Transverse colon (tissue), 4 donors: ENCODE measurements around the gene IMMP2L. TPM values are rescaled to one million over a fixed set of nuclear protein-coding genes. Genes with fewer than 3 reads are reported as not detected.
"Not testable (repeated sequence)": the region's sequence is repeated elsewhere in the genome, so short reads cannot be mapped to it uniquely, and the experiment has no call there.

ENCODE experiments used
- DNase-seq: peaks from one replicate; pipeline ENCODE4 v3.0.0-alpha.2; 2019
- H3K27ac ChIP-seq, 4 donors: fragments of 200-600 bp; sonication (generic); 2 replicates each; pipeline ENCODE4 v1.5.1; 2016 to 2018; ENCODE audit warnings: inconsistent platforms in 4 of 4
- H3K27me3 ChIP-seq: fragments of 200-600 bp; sonication (generic); 2 replicates; pipeline ENCODE4 v1.5.1; 2017; ENCODE audit warnings: inconsistent platforms
- H3K36me3 ChIP-seq, 4 donors: fragments of 200-600 bp; sonication (generic); 2 replicates each; pipeline ENCODE4 v1.5.1; 2017 to 2019; ENCODE audit warnings: inconsistent platforms in 4 of 4
- H3K4me1 ChIP-seq, 4 donors: fragments of 200-600 bp; sonication (generic); 2 replicates each; pipeline ENCODE4 v1.5.1; 2017 to 2020; ENCODE audit warnings: inconsistent platforms in 4 of 4
- H3K4me3 ChIP-seq, 4 donors: fragments of 200-600 bp; sonication (generic); 1 replicate in 1 of 4; 2 replicates in 3 of 4; pipeline versions ENCODE4 v1.5.1 to v1.6.1; 2017 to 2019; ENCODE audit warnings: inconsistent platforms in 4 of 4
- H3K9me3 ChIP-seq, 2 donors: fragments of 200-600 bp; sonication (generic); 2 replicates each; pipeline ENCODE4 v1.5.1; 2017 to 2019; ENCODE audit warnings: inconsistent platforms in 2 of 2
- CTCF ChIP-seq, 5 experiments: fragments of 200-600 bp in 3 of 5; fragments of 450-650 bp in 2 of 5; sonication (generic) in 3 of 5; IDR thresholded peaks; 1 replicate in 2 of 5; 2 replicates in 3 of 5; pipeline ENCODE4 v1.5.1; 2016 to 2017; ENCODE audit warnings: antibody characterized with exemption in 5 of 5, inconsistent platforms in 3 of 5, mild to moderate bottlenecking in 2 of 5, moderate library complexity in 1 of 5
- EP300 ChIP-seq: sonication (generic); formaldehyde crosslinking; IDR thresholded peaks from one replicate; pipeline ENCODE4 v1.6.1; 2017; ENCODE audit warnings: antibody characterized with exemption, low read depth
- POLR2A ChIP-seq: fragments of 450-650 bp; IDR thresholded peaks from one replicate; pipeline ENCODE4 v1.6.1; 2016; ENCODE audit warnings: antibody characterized with exemption, mild to moderate bottlenecking, moderate library complexity
- POLR2AphosphoS5 ChIP-seq, 3 donors: sonication (generic); formaldehyde crosslinking; IDR thresholded peaks; one replicate each; pipeline ENCODE4 v1.6.1; 2016; ENCODE audit warnings: antibody characterized with exemption in 3 of 3
- WGBS, 2 donors: methylation state at CpG; one replicate each; pipeline ENCODE4 v1.1.5; 2018; ENCODE audit warnings: low coverage in 1 of 2; 5-methylcytosine and 5-hydroxymethylcytosine counted together
- in situ Hi-C, 4 donors: fragments of 200-750 bp; cut with MboI; loops; one replicate each; pipeline versions ENCODE4 v1.15.0 to v1.15.1; 2017; ENCODE audit warnings: low sequenced_read_pairs in 3 of 4, low pct_ligation_motif_present in 1 of 4, low pct_unique_long_range_greater_than_20kb in 1 of 4
- intact Hi-C: fragments of 100-400 bp; cut with DNase I; formaldehyde crosslinking; loops from one replicate; pipeline ENCODE4 v1.15.1; 2023; ENCODE audit warnings: low total_unique reads
- total RNA-seq, 4 donors: library from RNA; depleted of rRNA; stranded (reverse); fragments of >200 nt; gene quantifications; one replicate each; pipeline ENCODE4 v1.1.0, GENCODE V29; 2016

Gene IMMP2L
- total RNA-seq, 4 donors from 2014 or later = 8.6 to 69.6 (median 10.9) TPM

DNA sequence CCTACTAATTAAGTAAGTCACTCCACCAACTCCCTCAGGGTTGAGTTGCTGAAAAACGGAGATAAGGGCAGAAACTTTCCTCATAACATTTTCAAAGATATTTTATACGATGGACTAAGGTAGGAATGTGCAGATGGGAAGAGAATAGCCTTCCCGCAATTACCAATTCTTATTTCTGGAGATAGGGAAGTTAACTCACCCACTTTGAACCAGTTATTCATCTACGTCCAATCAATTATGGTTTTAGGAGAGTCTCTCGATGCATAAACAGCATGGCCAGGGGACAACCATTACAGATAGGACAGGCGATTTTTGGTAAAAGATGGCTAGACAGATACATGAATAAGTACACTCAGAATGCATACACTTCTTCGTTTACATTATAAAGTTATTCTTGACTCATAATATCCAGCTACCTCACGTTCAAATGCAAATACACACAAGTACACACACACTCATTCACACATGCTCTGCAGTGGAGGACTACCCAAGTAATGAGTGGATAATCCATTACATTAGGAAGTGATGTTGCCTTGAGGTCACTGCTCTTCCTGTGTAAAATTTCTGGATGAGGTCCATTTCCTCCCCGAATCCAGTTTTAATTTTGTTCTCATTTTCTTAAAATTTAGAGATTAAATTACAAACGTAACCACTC is 25.2 kb upstream of the IMMP2L start:
- intact Hi-C loops = no loop called here
- no peaks in the 10 kb centered on the region for H3K36me3 ChIP-seq
- 79 to 86% methylated on average over 10 of the region's 10 CpGs for WGBS, 2 donors
- H3K27ac ChIP-seq = no peak overlapping the region
- in situ Hi-C loops = no loop called here
- no peak overlapping the region for H3K4me3 ChIP-seq
- H3K27me3 ChIP-seq = no peaks in the 10 kb centered on the region
- no peaks in the 10 kb centered on the region for H3K4me1 ChIP-seq
- no peak for DNase-seq
- H3K9me3 ChIP-seq = no peaks in the 10 kb centered on the region
- TF ChIP-seq CTCF (IDR thresholded peaks at IDR 0.05) (no peak), EP300 (no peak), POLR2A (no peak), POLR2AphosphoS5 (IDR thresholded peaks at IDR 0.05) (no peak)

- no peaks in the 10 kb centered on the region for H3K4me1 ChIP-seq
- H3K9me3 ChIP-seq = no peaks in the 10 kb centered on the region
- 74 to 80% methylated on average over 2 to 4 of the region's 4 CpGs for WGBS, 2 donors
- TF ChIP-seq EP300 = no peak
- TF ChIP-seq POLR2A = no peak
- no peak for TF ChIP-seq CTCF (IDR thresholded peaks at IDR 0.05)
- TF ChIP-seq POLR2AphosphoS5 (IDR thresholded peaks at IDR 0.05) = no peak
- no peak overlapping the region for H3K27ac ChIP-seq
- in situ Hi-C loops = no loop called here
- H3K4me3 ChIP-seq = no peak overlapping the region
- no peaks in the 10 kb centered on the region for H3K36me3 ChIP-seq
- no peaks in the 10 kb centered on the region for H3K27me3 ChIP-seq
- intact Hi-C loops = no loop called here
- no peak for DNase-seq
Observed at GRCh38 chr7:111586711-111587409, 24.6 kb upstream of the IMMP2L start.

- H3K9me3 ChIP-seq, intact Hi-C loops, H3K36me3 ChIP-seq, H3K4me1 ChIP-seq, in situ Hi-C loops, DNase-seq, H3K4me3 ChIP-seq, H3K27ac ChIP-seq, H3K27me3 ChIP-seq: not testable (repeated sequence)
- WGBS, 2 donors = 89% methylated on average over 24 of the region's 40 CpGs; no CpG with 5 or more reads in 1 of the 2 donors
Observed at GRCh38 chr7:111581784-111582488, 19.6 kb upstream of the IMMP2L start.

- WGBS, 2 donors = 88% methylated on average over 7 of the region's 7 CpGs; no CpG with 5 or more reads in 1 of the 2 donors
Observed at GRCh38 chr7:111581207-111581606, 18.9 kb upstream of the IMMP2L start.

DNA sequence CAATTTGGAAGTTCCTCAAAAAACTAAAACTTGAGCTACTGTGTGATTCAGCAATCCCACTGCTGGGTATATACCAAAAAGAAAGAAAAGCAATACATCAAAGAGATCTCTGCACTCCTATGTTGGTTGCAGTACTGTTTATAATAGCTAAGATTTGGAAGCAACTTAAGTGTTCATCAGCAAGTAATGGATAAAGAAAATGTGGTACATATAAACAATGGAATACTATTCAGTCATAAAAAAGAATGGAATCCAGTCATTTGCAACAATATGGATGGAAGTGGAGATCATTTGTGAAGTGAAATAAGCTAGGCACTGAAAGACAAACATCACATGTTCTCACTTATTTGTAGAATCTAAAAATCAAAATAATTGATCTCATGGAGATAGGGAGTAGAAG is 16.5 kb upstream of the IMMP2L start:
- no peak overlapping the region for H3K4me3 ChIP-seq
- no peaks in the 10 kb centered on the region for H3K36me3 ChIP-seq
- H3K4me1 ChIP-seq = no peaks in the 10 kb centered on the region
- no peak for TF ChIP-seq EP300
- TF ChIP-seq CTCF (IDR thresholded peaks at IDR 0.05) = no peak
- TF ChIP-seq POLR2AphosphoS5 (IDR thresholded peaks at IDR 0.05) = no peak
- TF ChIP-seq POLR2A = no peak
- no peaks in the 10 kb centered on the region for H3K27me3 ChIP-seq
- in situ Hi-C loops = no loop called here
- no peak overlapping the region for H3K27ac ChIP-seq
- intact Hi-C loops = no loop called here
- peaks cover 4 to 8% of the 10 kb centered on the region in 2 donors for H3K9me3 ChIP-seq
- no peak for DNase-seq

More at GRCh38 chr7:111581207-111581606, 18.9 kb upstream of the IMMP2L start:
- DNase-seq, H3K36me3 ChIP-seq, H3K27ac ChIP-seq, H3K9me3 ChIP-seq, H3K4me3 ChIP-seq, H3K27me3 ChIP-seq, H3K4me1 ChIP-seq, in situ Hi-C loops, intact Hi-C loops: not testable (repeated sequence)
